Measurements from ENCODE around the gene C17orf107.

GRCh38 chr17:4887581-4887980 is 11.8 kb upstream of the C17orf107 start:
- TF ChIP-seq POLR2A (IDR thresholded peaks at IDR 0.05) (no peak), CTCF (IDR thresholded peaks at IDR 0.05) (no peak)
